H1 (cell line): ENCODE results near the gene AGAP1. TPM values are rescaled to one million over a fixed set of nuclear protein-coding genes. Genes with fewer than 3 reads are reported as not detected.

ENCODE experiments used
- CTCF ChIA-PET: fragments of 300-600 bp; sonication (Branson Sonifier 250); formaldehyde crosslinking; loops from one replicate; lab custom pipeline; 2021; ENCODE audit not compliant: partially characterized antibody; lab: Charles Lee
- POLR2A ChIA-PET: fragments of 300-600 bp; sonication (Branson Sonifier 250); formaldehyde crosslinking; loops from one replicate; lab custom pipeline; 2021; ENCODE audit warnings: inconsistent platforms; ENCODE audit not compliant: partially characterized antibody; lab: Charles Lee
- DNase-seq, 2 experiments: peaks; one replicate each; pipeline versions ENCODE4 v3.0.0 to v3.0.0-alpha.2; 2010 to 2022; ENCODE audit warnings: low spot score in 2 of 2, low read depth in 1 of 2, mixed read lengths in 1 of 2
- FAIRE-seq: peaks from 2 replicates; lab custom pipeline; 2011; peaks lifted over from hg19 to GRCh38; lab: Jason Lieb, UNC
- H2AFZ ChIP-seq: 2 replicates; pipeline ENCODE4 v1.8.1; 2012; ENCODE audit warnings: low read length, inconsistent platforms
- H2AK5ac ChIP-seq: 2 replicates; pipeline ENCODE4 v1.6.1; 2013; ENCODE audit warnings: low read depth, low read length
- H2BK120ac ChIP-seq: replicated peaks from 2 replicates; pipeline ENCODE3; 2013; ENCODE audit warnings: low read depth, low read length, inconsistent platforms
- H2BK12ac ChIP-seq: 2 replicates; pipeline ENCODE4 v1.6.1; 2013; ENCODE audit warnings: low read depth, low read length
- H2BK15ac ChIP-seq: 2 replicates; pipeline ENCODE4 v1.6.1; 2013; ENCODE audit warnings: low read length
- H2BK20ac ChIP-seq: 2 replicates; pipeline ENCODE4 v1.6.1; 2013; ENCODE audit warnings: low read length
- H2BK5ac ChIP-seq: 2 replicates; pipeline ENCODE4 v1.6.1; 2013; ENCODE audit warnings: low read depth, low read length
- H3K14ac ChIP-seq: 2 replicates; pipeline ENCODE4 v1.6.1; 2013; ENCODE audit warnings: inconsistent platforms; ENCODE audit not compliant: insufficient read length
- H3K18ac ChIP-seq: 2 replicates; pipeline ENCODE4 v1.6.1; 2013; ENCODE audit warnings: low read length; ENCODE audit errors: extremely low read depth
- H3K23ac ChIP-seq: 2 replicates; pipeline ENCODE4 v1.6.1; 2013; ENCODE audit warnings: inconsistent platforms; ENCODE audit not compliant: insufficient read length
- H3K23me2 ChIP-seq: 2 replicates; pipeline ENCODE4 v1.6.1; 2013; ENCODE audit warnings: low read depth, low read length
- H3K27ac ChIP-seq: 2 replicates; pipeline ENCODE4 v1.6.1; 2011; ENCODE audit warnings: low read depth, low read length, inconsistent platforms
- H3K27me3 ChIP-seq, 4 experiments: replicated peaks in 1 of 4; 1 replicate in 1 of 4; 2 replicates in 3 of 4; pipeline versions ENCODE4 v1.6.1 to v1.8.1; 2011 to 2013; ENCODE audit warnings: low read length in 3 of 4, mild to moderate bottlenecking in 3 of 4, inconsistent platforms in 2 of 4, mixed read lengths in 2 of 4, moderate library complexity in 1 of 4; ENCODE audit not compliant: control insufficient read depth in 3 of 4, insufficient read depth in 3 of 4; ENCODE audit errors: extremely low read depth in 1 of 4
- H3K36me3 ChIP-seq, 4 experiments: 2 replicates each; pipeline versions ENCODE4 v1.6.1 to v1.8.1; 2011 to 2013; ENCODE audit warnings: mild to moderate bottlenecking in 4 of 4, low read length in 3 of 4, moderate library complexity in 2 of 4, control low read depth in 1 of 4, inconsistent platforms in 1 of 4; ENCODE audit not compliant: insufficient read depth in 4 of 4, control insufficient read depth in 2 of 4
- H3K4ac ChIP-seq: replicated peaks from 2 replicates; pipeline ENCODE3; 2013; ENCODE audit warnings: low read length, low read depth, mixed read lengths, inconsistent platforms; ENCODE audit not compliant: insufficient read length
- H3K4me1 ChIP-seq, 4 experiments: replicated peaks in 1 of 4; 1 replicate in 1 of 4; 2 replicates in 3 of 4; pipeline versions ENCODE4 v1.6.1 to v1.8.1; 2011 to 2013; ENCODE audit warnings: low read length in 3 of 4, inconsistent platforms in 2 of 4, mixed read lengths in 1 of 4; ENCODE audit not compliant: insufficient read depth in 4 of 4, control insufficient read depth in 3 of 4
- H3K4me2 ChIP-seq, 2 experiments: 2 replicates each; pipeline versions ENCODE4 v1.6.1 to v1.8.1; 2011 to 2013; ENCODE audit warnings: low read depth in 2 of 2, low read length in 2 of 2, control low read depth in 1 of 2, inconsistent platforms in 1 of 2, mild to moderate bottlenecking in 1 of 2; ENCODE audit not compliant: insufficient read depth in 1 of 2
- H3K4me3 ChIP-seq, 4 experiments: fragments of 200-600, 300-600 bp in 1 of 4; sonication (generic), shearing (Covaris generic), sonication (Bioruptor Twin) in 1 of 4; 2 replicates each; pipeline versions ENCODE4 v1.5.1 to v1.8.1; 2011 to 2016; ENCODE audit warnings: low read length in 4 of 4, low read depth in 3 of 4, control low read depth in 2 of 4, inconsistent platforms in 2 of 4, mild to moderate bottlenecking in 2 of 4, mixed read lengths in 1 of 4, moderate library complexity in 1 of 4; ENCODE audit not compliant: insufficient read depth in 2 of 4; ENCODE audit errors: extremely low read depth in 1 of 4
- H3K56ac ChIP-seq: replicated peaks from 2 replicates; pipeline ENCODE3; 2013; ENCODE audit warnings: low read depth, mild to moderate bottlenecking, mixed read lengths, low read length, inconsistent platforms; ENCODE audit not compliant: insufficient read length
- H3K79me1 ChIP-seq: 2 replicates; pipeline ENCODE4 v1.6.1; 2013; ENCODE audit warnings: low read depth, low read length, control low read depth
- H3K79me2 ChIP-seq, 2 experiments: 2 replicates each; pipeline versions ENCODE4 v1.6.1 to v1.8.1; 2012 to 2013; ENCODE audit warnings: low read length in 2 of 2, mild to moderate bottlenecking in 2 of 2, inconsistent platforms in 1 of 2; ENCODE audit not compliant: insufficient read depth in 2 of 2, control insufficient read depth in 1 of 2
- H3K9ac ChIP-seq, 4 experiments: replicated peaks in 1 of 4; 1 replicate in 1 of 4; 2 replicates in 3 of 4; pipeline versions ENCODE4 v1.6.1 to v1.8.1; 2011 to 2013; ENCODE audit warnings: low read depth in 3 of 4, low read length in 3 of 4, control low read depth in 2 of 4, mild to moderate bottlenecking in 2 of 4, moderate library complexity in 2 of 4, inconsistent platforms in 1 of 4; ENCODE audit errors: extremely low read depth in 1 of 4
- H3K9me3 ChIP-seq, 2 experiments: 2 replicates each; pipeline versions ENCODE4 v1.6.1 to v1.8.1; 2012 to 2013; ENCODE audit warnings: mild to moderate bottlenecking in 2 of 2, moderate library complexity in 2 of 2, control low read depth in 1 of 2, inconsistent platforms in 1 of 2, low read depth in 1 of 2, low read length in 1 of 2, mixed read lengths in 1 of 2; ENCODE audit not compliant: insufficient read depth in 2 of 2
- H4K20me1 ChIP-seq, 2 experiments: replicated peaks in 1 of 2; 2 replicates each; pipeline versions ENCODE3 to v1.8.1; 2011 to 2013; ENCODE audit warnings: inconsistent platforms in 2 of 2, low read length in 2 of 2, mild to moderate bottlenecking in 1 of 2; ENCODE audit not compliant: insufficient read depth in 2 of 2, control insufficient read depth in 1 of 2
- H4K5ac ChIP-seq: 2 replicates; pipeline ENCODE4 v1.6.1; 2013; ENCODE audit warnings: low read length, low read depth, mixed read lengths, inconsistent platforms; ENCODE audit not compliant: insufficient read length
- H4K8ac ChIP-seq: 2 replicates; pipeline ENCODE4 v1.8.0; 2013; ENCODE audit warnings: mild to moderate bottlenecking, moderate library complexity, low read length, inconsistent platforms; ENCODE audit not compliant: insufficient read depth; ENCODE audit errors: extremely low read depth
- H4K91ac ChIP-seq: replicated peaks from 2 replicates; pipeline ENCODE3; 2013; ENCODE audit warnings: low read length, mixed read lengths, inconsistent platforms; ENCODE audit not compliant: insufficient read length
- CHD2 ChIP-seq: IDR thresholded peaks from 2 replicates; pipeline ENCODE4 v1.6.1; 2012; ENCODE audit warnings: low read length, improper control_type of control experiment
- FOSL1 ChIP-seq: IDR thresholded peaks from 2 replicates; pipeline ENCODE4 v1.6.1; 2011; ENCODE audit warnings: mild to moderate bottlenecking, low read depth, low read length, moderate library complexity; ENCODE audit not compliant: insufficient read depth
- MAFK ChIP-seq: IDR thresholded peaks from 2 replicates; pipeline ENCODE4 v1.6.1; 2012; ENCODE audit warnings: low read depth, mild to moderate bottlenecking, improper control_type of control experiment, low read length
- RAD21 ChIP-seq, 2 experiments: IDR thresholded peaks in 1 of 2; conservative IDR thresholded peaks in 1 of 2; 2 replicates each; pipeline ENCODE4 v1.6.1; 2011; ENCODE audit warnings: low read depth in 2 of 2, low read length in 2 of 2, improper control_type of control experiment in 1 of 2, inconsistent platforms in 1 of 2, mild to moderate bottlenecking in 1 of 2, moderate library complexity in 1 of 2
- RXRA ChIP-seq: IDR thresholded peaks from 2 replicates; pipeline ENCODE4 v1.6.1; 2011; ENCODE audit warnings: low read depth, mild to moderate bottlenecking, low read length, moderate library complexity; ENCODE audit not compliant: insufficient read depth
- SIN3A ChIP-seq, 2 experiments: IDR thresholded peaks in 1 of 2; conservative IDR thresholded peaks in 1 of 2; 2 replicates each; pipeline ENCODE4 v1.6.1; 2011 to 2012; ENCODE audit warnings: low read length in 2 of 2, improper control_type of control experiment in 1 of 2, low read depth in 1 of 2, mild to moderate bottlenecking in 1 of 2
- TBP ChIP-seq: IDR thresholded peaks from 2 replicates; pipeline ENCODE4 v1.6.1; 2011; ENCODE audit warnings: low read depth, low read length, improper control_type of control experiment
- WGBS, 2 experiments: shearing (Covaris generic) in 1 of 2; methylation state at CpG; one replicate each; pipeline versions ENCODE4 v1.1.6 to v1.1.7; 2013 to 2015; ENCODE audit warnings: low lambda C conversion rate in 2 of 2, mixed read lengths in 2 of 2, inconsistent platforms in 1 of 2, low coverage in 1 of 2, missing lambda C conversion rate in 1 of 2; ENCODE audit not compliant: insufficient replicate concordance in 2 of 2, insufficient coverage in 1 of 2, insufficient read length in 1 of 2; ENCODE audit errors: extremely low coverage in 1 of 2, missing lambda C conversion rate in 1 of 2; 5-methylcytosine and 5-hydroxymethylcytosine counted together
- polyA plus RNA-seq, 7 experiments: library from polyadenylated mRNA; depleted of rRNA in 3 of 7; stranded (reverse) in 5 of 7; unstranded in 2 of 7; fragments of >200 nt in 5 of 7; fragments of 200-250 nt in 2 of 7; gene quantifications; 1 replicate in 5 of 7; 2 replicates in 1 of 7; 4 replicates in 1 of 7; pipeline versions ENCODE4 v1.2.1 to v1.2.3, GENCODE V29; 2011 to 2013; ENCODE audit warnings: missing spikeins in 2 of 7, mixed read lengths in 2 of 7
- total RNA-seq: library from RNA; stranded (reverse); fragmentation: NEBNext Ultra II Directional; extraction: Animal tissue kit (Norgen Biotek cat#: 25700); gene quantifications from 2 replicates; pipeline ENCODE4 v1.2.1, GENCODE V29; 2021

AGAP1 gene
- total and polyA plus RNA-seq, 2 of the 8 experiments (the other 6 are each of a cell fraction or from before 2014, with no cell fraction given) = 18.1 to 39.4 TPM

- Histone ChIP-seq H4K91ac (no peak overlapping the region), H4K8ac (no peak overlapping the region), H3K4ac (no peak overlapping the region), H4K20me1 (peaks cover 0 to 5% of the 10 kb centered on the region in 2 experiments), H2BK20ac (no peak overlapping the region), H3K27ac (no peak overlapping the region), H2BK5ac (no peak overlapping the region), H3K9me3 (no peaks in the 10 kb centered on the region), H2BK12ac (no peak overlapping the region), H4K5ac (no peak overlapping the region), H2AFZ (no peak overlapping the region), H3K4me3 (no peak overlapping the region), H3K23ac (no peak overlapping the region), H2BK120ac (no peak overlapping the region), H2AK5ac (no peak overlapping the region), H3K4me1 (peaks cover 0 to 5% (median 2%) of the 10 kb centered on the region in 4 experiments; a peak in 3 of 7 replicates), H3K9ac (no peak overlapping the region), H3K79me1 (no peaks in the 10 kb centered on the region), H3K36me3 (no peaks in the 10 kb centered on the region), H3K14ac (no peak overlapping the region), H3K27me3 (no peaks in the 10 kb centered on the region), H3K56ac (no peak overlapping the region), H3K18ac (no peak overlapping the region), H3K4me2 (no peak overlapping the region), H2BK15ac (no peak overlapping the region), H3K79me2 (no peaks in the 10 kb centered on the region), H3K23me2 (no peaks in the 10 kb centered on the region)
- WGBS, 2 experiments = 94% methylated on average over 13 of the region's 13 CpGs; no CpG with 5 or more reads in 1 of the 2 experiments
- ChIA-PET POLR2A (interaction anchor here (0.9 kb wide), 1 partner anchor 13 kb away, joined by 7 read pairs; no protein-coding TSS in a partner anchor), CTCF (no interaction called here)
- no peak for TF ChIP-seq SIN3A (conservative IDR thresholded peaks at IDR 0.05 in 1 of 2, IDR thresholded peaks at IDR 0.05 in 1 of 2; ENCODE audit: low read depth in 1 of 2, low read length in 2 of 2)
- no peak for TF ChIP-seq RXRA
- TF ChIP-seq RAD21 (IDR thresholded peaks at IDR 0.05 in 1 of 2, conservative IDR thresholded peaks at IDR 0.05 in 1 of 2; ENCODE audit: low read depth in 2 of 2, low read length in 2 of 2) = no peak
- TF ChIP-seq TBP = no peak
- TF ChIP-seq MAFK = no peak
- no peak for TF ChIP-seq CHD2
- no peak for TF ChIP-seq FOSL1
- FAIRE-seq = no peak
- no peak for DNase-seq
Observed at GRCh38 chr2:235768606-235769005, 274.8 kb downstream of the AGAP1 start.
